ENCODE results near the gene FSTL4. TPM values are rescaled to one million over a fixed set of nuclear protein-coding genes. Genes with fewer than 3 reads are reported as not detected.
A peak's percentile ranks its signal among the peaks of the same experiment; 100 is the strongest.

Gene FSTL4
- polyA plus RNA-seq, 2 donors, result 0.67 to 2.1 TPM

GRCh38 chr5:133290669-133291240 is 321.6 kb downstream of the FSTL4 start:
- no peaks in the 10 kb centered on the region for H3K36me3 ChIP-seq (ENCODE audit: control insufficient read depth in 2 of 2, insufficient read depth in 2 of 2, low read length in 1 of 2)
- H3K27me3 ChIP-seq (ENCODE audit: control insufficient read depth in 1 of 2, insufficient read depth in 2 of 2, low read length in 2 of 2), result no peaks in the 10 kb centered on the region
- no peak overlapping the region for H3K27ac ChIP-seq (ENCODE audit: low read depth in 2 of 2, low read length in 1 of 2)
- 88 to 90% methylated on average over 17 of the region's 17 CpGs for WGBS, 2 donors
- no peaks in the 10 kb centered on the region for H3K9me3 ChIP-seq (ENCODE audit: control insufficient read depth in 2 of 2, insufficient read depth in 1 of 2, low read depth in 1 of 2, low read length in 1 of 2)
- H3K4me3 ChIP-seq (ENCODE audit: low read depth in 1 of 2, low read length in 2 of 2), result no peak overlapping the region
- peaks cover 0 to 8% of the 10 kb centered on the region in 2 donors for H3K4me1 ChIP-seq (ENCODE audit: control insufficient read depth in 2 of 2, insufficient read depth in 2 of 2, low read length in 1 of 2)

GRCh38 chr5:133289686-133290367 is 322.5 kb downstream of the FSTL4 start:
- no peaks in the 10 kb centered on the region for H3K9me3 ChIP-seq (ENCODE audit: control insufficient read depth in 2 of 2, insufficient read depth in 1 of 2, low read depth in 1 of 2, low read length in 1 of 2)
- 51 to 70% methylated on average over 9 of the region's 9 CpGs for WGBS, 2 donors

DNA sequence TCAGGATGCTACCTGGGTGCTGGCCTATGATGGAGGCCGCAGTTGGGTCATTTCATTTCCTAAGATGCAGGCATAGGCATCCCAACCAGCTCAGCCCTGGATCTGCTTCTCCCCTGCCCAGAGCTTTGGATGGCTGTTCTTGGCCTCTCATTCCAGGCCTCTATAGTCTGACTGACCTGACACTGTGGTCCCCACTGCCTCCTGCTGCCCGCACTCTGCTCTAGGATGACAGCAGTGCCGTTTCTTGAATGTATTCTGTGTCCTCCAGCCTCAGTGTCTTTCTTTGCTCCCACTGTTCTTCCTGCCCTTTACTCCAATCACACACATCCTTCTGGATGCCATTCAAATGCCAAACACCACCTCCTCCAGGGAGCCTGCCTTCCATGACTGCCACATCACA is 324.8 kb downstream of the FSTL4 start:
- 79 to 91% methylated on average over 3 of the region's 3 CpGs for WGBS, 2 donors
- Histone ChIP-seq H3K9me3 (ENCODE audit: control insufficient read depth in 2 of 2, insufficient read depth in 1 of 2, low read depth in 1 of 2, low read length in 1 of 2) (no peaks in the 10 kb centered on the region), H3K4me1 (ENCODE audit: control insufficient read depth in 2 of 2, insufficient read depth in 2 of 2, low read length in 1 of 2) (peaks cover 0 to 13% of the 10 kb centered on the region in 2 donors), H3K4me3 (ENCODE audit: low read depth in 1 of 2, low read length in 2 of 2) (no peak overlapping the region), H3K27ac (ENCODE audit: low read depth in 2 of 2, low read length in 1 of 2) (no peak overlapping the region), H3K27me3 (ENCODE audit: control insufficient read depth in 1 of 2, insufficient read depth in 2 of 2, low read length in 2 of 2) (no peaks in the 10 kb centered on the region), H3K36me3 (ENCODE audit: control insufficient read depth in 2 of 2, insufficient read depth in 2 of 2, low read length in 1 of 2) (no peaks in the 10 kb centered on the region)

More at GRCh38 chr5:133289686-133290367, 322.5 kb downstream of the FSTL4 start:
- no peaks in the 10 kb centered on the region for H3K27me3 ChIP-seq (ENCODE audit: control insufficient read depth in 1 of 2, insufficient read depth in 2 of 2, low read length in 2 of 2)
- H3K4me1 ChIP-seq (ENCODE audit: control insufficient read depth in 2 of 2, insufficient read depth in 2 of 2, low read length in 1 of 2), result peaks cover 0 to 13% of the 10 kb centered on the region in 2 donors
- no peaks in the 10 kb centered on the region for H3K36me3 ChIP-seq (ENCODE audit: control insufficient read depth in 2 of 2, insufficient read depth in 2 of 2, low read length in 1 of 2)
- H3K27ac ChIP-seq (ENCODE audit: low read depth in 2 of 2, low read length in 1 of 2), result no peak overlapping the region
- no peak overlapping the region for H3K4me3 ChIP-seq (ENCODE audit: low read depth in 1 of 2, low read length in 2 of 2)

DNA sequence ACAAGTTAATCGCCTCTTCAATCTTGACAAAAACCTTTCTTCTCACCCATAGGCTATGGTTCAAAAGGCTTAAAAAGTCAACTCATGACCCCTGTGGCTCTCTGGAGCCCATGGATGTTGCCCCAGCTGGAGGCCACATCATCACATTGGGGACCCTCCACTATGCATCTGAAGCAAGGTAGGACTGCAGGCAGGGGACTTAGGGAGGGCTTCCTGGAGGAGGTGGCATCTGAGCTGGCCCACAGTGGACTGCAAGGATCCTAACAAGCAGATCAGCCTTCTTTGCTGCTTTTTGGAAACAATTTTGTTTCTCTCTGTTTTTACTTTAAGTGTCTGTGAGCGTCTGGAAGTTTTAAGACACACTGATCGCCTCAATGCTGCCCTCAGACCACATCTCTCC is 325.9 kb downstream of the FSTL4 start:
- Histone ChIP-seq H3K36me3 (ENCODE audit: control insufficient read depth in 2 of 2, insufficient read depth in 2 of 2, low read length in 1 of 2) (no peaks in the 10 kb centered on the region), H3K4me1 (ENCODE audit: control insufficient read depth in 2 of 2, insufficient read depth in 2 of 2, low read length in 1 of 2) (peaks cover 0 to 13% of the 10 kb centered on the region in 2 donors), H3K9me3 (ENCODE audit: control insufficient read depth in 2 of 2, insufficient read depth in 1 of 2, low read depth in 1 of 2, low read length in 1 of 2) (no peaks in the 10 kb centered on the region), H3K27ac (ENCODE audit: low read depth in 2 of 2, low read length in 1 of 2) (no peak overlapping the region), H3K27me3 (ENCODE audit: control insufficient read depth in 1 of 2, insufficient read depth in 2 of 2, low read length in 2 of 2) (no peaks in the 10 kb centered on the region), H3K4me3 (ENCODE audit: low read depth in 1 of 2, low read length in 2 of 2) (no peak overlapping the region)
- 89 to 93% methylated on average over 3 of the region's 3 CpGs for WGBS, 2 donors

DNA sequence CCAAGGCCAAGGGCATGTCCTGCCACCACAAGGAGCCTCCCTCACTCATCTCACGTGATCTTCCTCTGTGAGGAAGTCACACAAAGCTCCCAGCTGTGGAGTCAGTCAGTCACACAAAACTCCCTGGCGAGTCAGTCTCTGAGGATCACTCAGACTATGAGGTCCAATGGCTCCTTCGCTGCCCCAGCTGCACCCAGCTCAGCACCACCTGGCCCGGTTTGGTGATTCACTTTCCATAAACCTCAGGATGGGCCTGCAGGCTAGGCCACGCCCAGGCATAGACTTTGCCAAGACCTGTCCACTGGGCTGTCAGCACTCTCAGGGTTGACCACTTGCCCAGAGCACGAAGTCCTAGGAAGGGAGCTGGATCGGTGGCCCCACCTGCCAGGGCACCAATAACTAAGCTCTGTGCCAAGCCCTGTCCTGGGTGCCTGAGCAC is 326.7 kb downstream of the FSTL4 start:
- no peaks in the 10 kb centered on the region for H3K9me3 ChIP-seq (ENCODE audit: control insufficient read depth in 2 of 2, insufficient read depth in 1 of 2, low read depth in 1 of 2, low read length in 1 of 2)
- H3K27me3 ChIP-seq (ENCODE audit: control insufficient read depth in 1 of 2, insufficient read depth in 2 of 2, low read length in 2 of 2), result no peaks in the 10 kb centered on the region
- peaks cover 0 to 13% of the 10 kb centered on the region in 2 donors for H3K4me1 ChIP-seq (ENCODE audit: control insufficient read depth in 2 of 2, insufficient read depth in 2 of 2, low read length in 1 of 2)
- H3K4me3 ChIP-seq (ENCODE audit: low read depth in 1 of 2, low read length in 2 of 2), result no peak overlapping the region
- peak overlapping the region in 1 of 2 donors; percentile 15 for H3K27ac ChIP-seq (ENCODE audit: low read depth in 2 of 2, low read length in 1 of 2)
- H3K36me3 ChIP-seq (ENCODE audit: control insufficient read depth in 2 of 2, insufficient read depth in 2 of 2, low read length in 1 of 2), result no peaks in the 10 kb centered on the region
- 36 to 55% methylated on average over 7 of the region's 7 CpGs for WGBS, 2 donors

DNA sequence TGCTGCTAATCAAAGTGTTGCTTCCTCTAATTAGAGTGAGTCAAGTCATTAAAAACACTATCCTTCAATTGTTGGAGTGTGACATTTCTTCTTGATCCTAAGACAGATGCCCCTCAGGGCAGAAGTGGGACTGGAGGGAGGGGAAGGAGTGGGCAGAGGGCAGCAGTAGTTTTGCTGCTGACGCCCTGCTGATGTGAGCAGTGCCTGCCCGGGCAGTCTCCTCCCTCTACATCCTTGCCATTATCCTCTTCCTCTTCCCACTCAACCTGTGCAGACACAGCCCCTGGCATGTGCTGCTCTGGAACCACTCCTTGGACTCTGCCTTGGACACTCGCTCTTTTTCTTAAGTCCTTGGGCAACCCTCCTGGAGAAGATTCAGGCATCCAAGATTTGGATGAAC is 328.0 kb downstream of the FSTL4 start:
- 55 to 61% methylated on average over 3 of the region's 3 CpGs for WGBS, 2 donors
- Histone ChIP-seq H3K4me3 (ENCODE audit: low read depth in 1 of 2, low read length in 2 of 2) (no peak overlapping the region), H3K27ac (ENCODE audit: low read depth in 2 of 2, low read length in 1 of 2) (no peak overlapping the region), H3K9me3 (ENCODE audit: control insufficient read depth in 2 of 2, insufficient read depth in 1 of 2, low read depth in 1 of 2, low read length in 1 of 2) (no peaks in the 10 kb centered on the region), H3K4me1 (ENCODE audit: control insufficient read depth in 2 of 2, insufficient read depth in 2 of 2, low read length in 1 of 2) (peaks cover 0 to 7% of the 10 kb centered on the region in 2 donors), H3K36me3 (ENCODE audit: control insufficient read depth in 2 of 2, insufficient read depth in 2 of 2, low read length in 1 of 2) (no peaks in the 10 kb centered on the region), H3K27me3 (ENCODE audit: control insufficient read depth in 1 of 2, insufficient read depth in 2 of 2, low read length in 2 of 2) (no peaks in the 10 kb centered on the region)

GRCh38 chr5:133278317-133278716 is 334.0 kb downstream of the FSTL4 start:
- Histone ChIP-seq H3K36me3 (ENCODE audit: control insufficient read depth in 2 of 2, insufficient read depth in 2 of 2, low read length in 1 of 2) (no peaks in the 10 kb centered on the region), H3K9me3 (ENCODE audit: control insufficient read depth in 2 of 2, insufficient read depth in 1 of 2, low read depth in 1 of 2, low read length in 1 of 2) (no peaks in the 10 kb centered on the region), H3K4me1 (ENCODE audit: control insufficient read depth in 2 of 2, insufficient read depth in 2 of 2, low read length in 1 of 2) (no peaks in the 10 kb centered on the region), H3K27ac (ENCODE audit: low read depth in 2 of 2, low read length in 1 of 2) (no peak overlapping the region), H3K27me3 (ENCODE audit: control insufficient read depth in 1 of 2, insufficient read depth in 2 of 2, low read length in 2 of 2) (no peaks in the 10 kb centered on the region), H3K4me3 (ENCODE audit: low read depth in 1 of 2, low read length in 2 of 2) (no peak overlapping the region)
- 77 to 79% methylated on average over 4 of the region's 4 CpGs for WGBS, 2 donors

DNA sequence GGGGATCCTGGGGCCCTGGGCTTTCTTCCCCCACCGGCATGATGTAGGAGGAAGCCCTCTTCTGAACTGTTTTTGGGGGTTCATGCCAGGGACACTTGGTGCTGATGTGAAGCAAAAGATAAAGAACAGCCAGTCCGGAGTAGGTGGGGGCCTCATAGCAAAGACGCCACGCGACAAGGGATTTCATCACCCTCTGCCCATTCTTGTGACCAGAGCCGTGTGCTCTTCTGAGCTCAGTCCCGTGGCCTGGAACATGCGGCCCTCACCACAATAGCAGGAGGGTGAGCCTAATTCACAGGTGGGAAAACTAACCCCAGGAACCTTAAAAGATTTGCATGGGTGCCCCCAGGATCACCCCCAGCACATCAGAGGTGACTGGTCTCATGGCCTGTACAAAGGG is 334.6 kb downstream of the FSTL4 start:
- Histone ChIP-seq H3K27ac (ENCODE audit: low read depth in 2 of 2, low read length in 1 of 2) (no peak overlapping the region), H3K9me3 (ENCODE audit: control insufficient read depth in 2 of 2, insufficient read depth in 1 of 2, low read depth in 1 of 2, low read length in 1 of 2) (no peaks in the 10 kb centered on the region), H3K4me3 (ENCODE audit: low read depth in 1 of 2, low read length in 2 of 2) (no peak overlapping the region), H3K27me3 (ENCODE audit: control insufficient read depth in 1 of 2, insufficient read depth in 2 of 2, low read length in 2 of 2) (no peaks in the 10 kb centered on the region), H3K4me1 (ENCODE audit: control insufficient read depth in 2 of 2, insufficient read depth in 2 of 2, low read length in 1 of 2) (no peaks in the 10 kb centered on the region), H3K36me3 (ENCODE audit: control insufficient read depth in 2 of 2, insufficient read depth in 2 of 2, low read length in 1 of 2) (no peaks in the 10 kb centered on the region)
- WGBS, 2 donors, result 91 to 93% methylated on average over 8 of the region's 8 CpGs

DNA sequence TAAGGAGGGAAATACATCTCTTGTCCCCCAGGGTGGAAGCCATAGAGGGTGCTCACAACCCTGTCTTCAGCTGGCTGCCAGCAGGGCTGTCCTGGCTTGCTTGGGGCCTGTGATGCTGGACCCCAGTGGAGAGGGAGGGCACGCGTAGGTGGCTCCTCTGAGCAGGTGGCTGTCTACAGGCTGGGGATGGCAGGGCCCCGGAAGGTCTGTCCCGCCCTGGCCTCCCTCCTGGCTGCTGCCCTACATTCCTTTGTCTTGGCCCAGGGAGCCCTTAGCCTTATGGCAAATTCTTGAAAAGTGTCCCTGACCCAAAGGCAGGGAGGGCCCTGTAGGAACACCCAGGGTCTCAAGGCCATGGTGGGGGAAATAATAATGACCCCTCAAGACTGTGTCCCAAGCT is 336.2 kb downstream of the FSTL4 start:
- H3K36me3 ChIP-seq (ENCODE audit: control insufficient read depth in 2 of 2, insufficient read depth in 2 of 2, low read length in 1 of 2), result no peaks in the 10 kb centered on the region
- no peak overlapping the region for H3K4me3 ChIP-seq (ENCODE audit: low read depth in 1 of 2, low read length in 2 of 2)
- H3K9me3 ChIP-seq (ENCODE audit: control insufficient read depth in 2 of 2, insufficient read depth in 1 of 2, low read depth in 1 of 2, low read length in 1 of 2), result no peaks in the 10 kb centered on the region
- no peaks in the 10 kb centered on the region for H3K27me3 ChIP-seq (ENCODE audit: control insufficient read depth in 1 of 2, insufficient read depth in 2 of 2, low read length in 2 of 2)
- no peaks in the 10 kb centered on the region for H3K4me1 ChIP-seq (ENCODE audit: control insufficient read depth in 2 of 2, insufficient read depth in 2 of 2, low read length in 1 of 2)
- H3K27ac ChIP-seq (ENCODE audit: low read depth in 2 of 2, low read length in 1 of 2), result no peak overlapping the region
- WGBS, 2 donors, result 84 to 87% methylated on average over 4 of the region's 4 CpGs

GRCh38 chr5:133275631-133276030 is 336.7 kb downstream of the FSTL4 start:
- Histone ChIP-seq H3K9me3 (ENCODE audit: control insufficient read depth in 2 of 2, insufficient read depth in 1 of 2, low read depth in 1 of 2, low read length in 1 of 2) (no peaks in the 10 kb centered on the region), H3K36me3 (ENCODE audit: control insufficient read depth in 2 of 2, insufficient read depth in 2 of 2, low read length in 1 of 2) (no peaks in the 10 kb centered on the region), H3K4me1 (ENCODE audit: control insufficient read depth in 2 of 2, insufficient read depth in 2 of 2, low read length in 1 of 2) (no peaks in the 10 kb centered on the region), H3K27ac (ENCODE audit: low read depth in 2 of 2, low read length in 1 of 2) (no peak overlapping the region), H3K4me3 (ENCODE audit: low read depth in 1 of 2, low read length in 2 of 2) (no peak overlapping the region), H3K27me3 (ENCODE audit: control insufficient read depth in 1 of 2, insufficient read depth in 2 of 2, low read length in 2 of 2) (no peaks in the 10 kb centered on the region)
- WGBS, 2 donors, result 95 to 97% methylated on average over 7 of the region's 7 CpGs
